GM21619 (cell line): ENCODE measurements around the gene ANGPTL7.
"Not testable (repeated sequence)": the region's sequence is repeated elsewhere in the genome, so short reads cannot be mapped to it uniquely, and the experiment has no call there.

ENCODE experiments used
- ATAC-seq: cut with Tn5 transposase; IDR thresholded peaks from one replicate; pipeline ENCODE4 v1.9.1; 2021; ENCODE audit not compliant: unreplicated experiment

Gene ANGPTL7

DNA sequence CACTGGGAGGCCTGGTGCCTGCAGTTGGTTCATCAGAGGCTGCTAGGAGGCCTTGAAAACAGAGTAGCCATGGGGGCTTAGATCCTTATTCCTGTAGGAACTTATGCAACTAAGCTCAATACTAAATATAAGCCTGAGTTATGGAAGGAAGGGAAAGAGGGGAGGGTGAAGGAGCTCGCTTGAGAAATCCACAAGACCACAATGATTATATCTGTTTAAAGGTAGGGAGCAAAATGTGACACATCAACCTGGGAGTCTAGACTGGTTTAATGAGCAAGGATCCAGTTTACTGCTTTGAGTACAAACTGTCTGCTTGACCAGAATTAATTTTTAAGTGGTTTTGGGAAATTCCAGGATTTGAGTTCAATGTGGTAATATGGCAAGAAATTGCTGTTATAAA is 20.4 kb upstream of the ANGPTL7 start:
- no peak for ATAC-seq

DNA sequence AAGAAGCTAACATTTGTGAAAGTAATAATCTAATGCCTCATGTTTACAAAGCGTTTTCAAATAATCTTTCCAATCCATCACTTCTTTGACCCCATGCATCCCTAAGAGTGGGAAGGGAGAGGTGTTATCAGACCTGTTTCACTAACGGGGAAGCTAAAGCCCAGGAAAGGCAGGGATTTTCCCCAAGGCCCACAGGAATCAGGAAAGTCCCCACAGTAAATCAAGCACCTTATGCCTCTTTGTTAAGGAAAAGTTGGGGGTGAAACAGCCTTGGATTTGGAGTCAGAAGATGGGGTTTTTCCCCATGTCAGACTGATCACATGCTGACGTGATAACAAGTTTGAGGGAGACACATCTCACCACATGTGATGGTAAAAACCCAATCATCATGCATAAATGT is 20.0 kb upstream of the ANGPTL7 start:
- ATAC-seq, result no peak

GRCh38 chr1:11170102-11170501 is 19.1 kb upstream of the ANGPTL7 start:
- no peak for ATAC-seq

DNA sequence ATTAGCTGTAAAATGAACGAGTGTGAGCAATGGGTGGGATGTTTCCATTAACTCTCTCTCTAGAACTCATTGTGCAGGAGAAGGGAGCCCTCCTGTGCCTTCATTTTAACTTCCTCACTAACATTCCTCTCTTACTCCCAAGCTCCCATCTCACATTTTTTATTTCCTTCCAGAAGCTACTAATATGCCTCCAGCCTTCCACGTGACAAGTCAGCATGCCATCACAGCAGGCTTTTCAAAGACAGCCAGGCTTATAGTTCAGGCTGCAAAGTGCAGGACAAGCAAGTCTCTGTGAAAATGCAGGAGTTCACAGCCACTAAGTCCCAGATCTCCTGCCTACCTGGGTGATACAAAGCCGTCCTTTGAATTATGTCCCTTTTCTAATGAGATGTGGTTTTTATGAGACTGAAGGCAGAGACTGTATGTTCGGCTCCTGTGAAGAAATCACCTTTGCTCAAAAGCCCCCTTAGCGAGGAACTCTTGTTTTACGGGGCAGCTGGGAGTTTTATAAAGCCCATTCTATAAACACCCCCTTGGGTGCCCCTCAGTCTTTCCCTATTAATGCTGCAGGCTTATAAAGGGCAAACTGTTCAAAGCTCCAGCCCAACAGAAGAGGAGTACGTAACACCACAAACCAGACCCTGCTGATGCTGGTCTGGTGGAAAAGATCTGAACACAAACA is 14.8 kb upstream of the ANGPTL7 start:
- no peak for ATAC-seq

- no peak for ATAC-seq
These were observed 13.7 kb upstream of the ANGPTL7 start for GRCh38 chr1:11175461-11175860.

- ATAC-seq, result no peak
These were observed 13.0 kb upstream of the ANGPTL7 start for GRCh38 chr1:11176081-11176706.

GRCh38 chr1:11178021-11179015 is 10.8 kb upstream of the ANGPTL7 start:
- ATAC-seq, result no peak

DNA sequence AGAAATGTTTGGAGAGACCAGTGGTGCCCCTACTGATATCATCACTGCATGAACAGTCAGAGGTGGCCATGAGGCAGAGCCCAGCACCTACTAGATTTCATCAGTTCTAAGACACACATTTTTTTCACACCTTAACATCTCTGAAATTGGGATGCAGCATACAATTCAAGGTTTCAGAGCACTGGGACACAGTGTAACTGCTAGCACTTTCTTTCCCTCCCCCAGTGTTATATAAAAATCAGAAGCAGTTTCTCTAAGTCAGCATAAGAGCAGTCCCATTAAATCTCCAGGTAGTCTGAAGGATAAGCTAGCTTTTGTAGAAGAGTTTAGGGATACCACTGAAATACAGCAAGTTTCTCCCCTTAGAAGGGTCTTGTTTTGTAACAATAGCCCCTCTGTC is 10.0 kb upstream of the ANGPTL7 start:
- no peak for ATAC-seq

DNA sequence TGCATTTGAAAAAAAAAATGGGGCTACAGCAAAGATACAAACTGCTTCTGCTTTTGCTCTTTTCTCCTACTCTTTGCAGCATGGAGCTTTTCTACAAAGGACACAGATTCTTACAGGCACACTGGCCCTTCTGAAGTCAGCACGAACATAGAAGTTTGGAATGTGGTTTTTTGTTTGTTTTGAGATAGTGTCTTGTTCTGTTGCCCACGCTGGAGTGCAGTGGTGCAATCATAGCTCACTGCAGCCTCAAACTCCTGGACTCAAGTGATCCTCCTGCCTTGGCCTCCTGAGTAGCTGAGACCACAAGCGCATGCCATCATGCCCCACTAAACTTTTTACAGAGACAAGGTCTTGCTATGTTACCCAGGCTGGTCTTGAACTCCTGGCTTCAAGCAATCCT is 9.4 kb upstream of the ANGPTL7 start:
- ATAC-seq, result not testable (repeated sequence)

DNA sequence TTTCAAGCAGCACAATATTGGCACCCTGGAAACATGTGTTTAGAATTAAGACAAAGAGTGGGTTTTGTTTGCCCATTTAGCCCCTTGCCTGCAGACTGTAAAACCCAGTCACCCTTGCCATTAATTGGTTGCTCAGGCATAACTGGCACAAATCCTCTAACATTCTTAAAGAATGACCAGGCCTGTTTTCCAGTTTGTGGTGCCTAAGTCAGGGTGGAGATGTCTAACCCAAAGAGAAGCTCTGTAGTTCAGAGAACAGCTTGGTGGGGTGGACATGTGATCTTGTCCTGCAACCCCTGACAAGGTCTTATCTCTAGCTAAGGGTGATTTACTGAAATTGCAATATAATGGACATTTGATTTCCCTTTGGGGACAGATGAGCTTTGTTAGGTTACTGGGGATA is 8.8 kb upstream of the ANGPTL7 start:
- ATAC-seq, result no peak

DNA sequence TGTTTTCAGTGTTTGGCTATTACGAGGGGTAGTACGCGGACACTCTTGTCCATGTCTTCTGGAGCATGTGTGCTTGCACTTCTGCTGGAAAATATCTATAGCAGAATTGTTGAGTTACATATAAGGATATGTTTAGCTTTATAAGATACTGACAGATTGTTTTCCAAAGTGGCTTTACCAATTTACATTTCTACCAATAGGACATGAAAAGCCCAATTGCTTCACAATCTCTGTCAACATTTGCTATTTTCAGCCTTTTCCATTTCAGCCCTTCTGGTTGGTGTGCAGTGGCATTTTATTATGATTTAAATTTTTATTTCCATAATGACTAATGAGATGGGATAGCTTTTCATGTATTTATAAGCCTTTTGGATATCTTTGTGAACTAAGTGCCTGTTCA is 6.3 kb upstream of the ANGPTL7 start:
- ATAC-seq, result no peak

- no peak for ATAC-seq
These were observed 4.2 kb upstream of the ANGPTL7 start for GRCh38 chr1:11184973-11185372.

GRCh38 chr1:11187000-11187399 is 2.2 kb upstream of the ANGPTL7 start:
- ATAC-seq, result no peak

DNA sequence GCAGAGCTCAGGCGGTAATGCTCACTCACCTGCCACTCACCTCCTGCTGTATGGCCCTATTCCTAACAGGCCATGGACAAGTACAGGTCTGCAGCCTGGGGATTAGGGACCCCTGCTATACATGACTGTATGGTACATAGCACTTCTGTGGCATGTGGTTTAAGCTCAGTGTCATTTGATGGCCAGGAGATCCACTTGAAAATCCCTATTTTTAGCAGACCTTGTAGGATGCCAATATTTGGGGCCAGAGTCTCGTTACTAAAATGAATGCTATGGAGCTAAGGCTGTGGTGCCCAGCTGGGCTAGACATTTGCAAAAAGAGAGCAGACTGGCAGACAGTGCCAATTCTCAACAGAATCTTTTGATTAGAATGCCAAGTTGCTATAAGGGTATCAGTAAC is 1.7 kb upstream of the ANGPTL7 start:
- no peak for ATAC-seq

DNA sequence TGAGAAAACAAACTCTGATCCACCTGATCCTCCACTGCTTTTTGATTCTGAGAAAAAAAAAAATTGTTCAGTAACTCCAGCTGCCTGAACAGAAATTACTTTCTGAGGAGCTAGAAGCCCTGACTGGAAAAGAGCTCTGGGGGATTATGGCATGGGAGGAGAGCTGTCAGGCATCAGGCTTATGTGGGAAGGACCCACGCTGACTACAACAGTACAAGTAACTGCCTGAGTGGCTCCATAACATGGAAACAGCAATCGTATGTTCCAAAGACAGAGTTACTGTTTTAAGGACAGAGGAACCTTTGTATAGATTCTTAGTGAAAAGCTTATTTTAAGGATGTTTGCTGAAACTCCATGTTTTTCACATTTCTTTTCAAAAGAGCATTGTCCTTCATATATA is 1.2 kb upstream of the ANGPTL7 start:
- ATAC-seq, result no peak

- ATAC-seq, result no peak
These were observed 774 bp upstream of the ANGPTL7 start for GRCh38 chr1:11188381-11188780.

DNA sequence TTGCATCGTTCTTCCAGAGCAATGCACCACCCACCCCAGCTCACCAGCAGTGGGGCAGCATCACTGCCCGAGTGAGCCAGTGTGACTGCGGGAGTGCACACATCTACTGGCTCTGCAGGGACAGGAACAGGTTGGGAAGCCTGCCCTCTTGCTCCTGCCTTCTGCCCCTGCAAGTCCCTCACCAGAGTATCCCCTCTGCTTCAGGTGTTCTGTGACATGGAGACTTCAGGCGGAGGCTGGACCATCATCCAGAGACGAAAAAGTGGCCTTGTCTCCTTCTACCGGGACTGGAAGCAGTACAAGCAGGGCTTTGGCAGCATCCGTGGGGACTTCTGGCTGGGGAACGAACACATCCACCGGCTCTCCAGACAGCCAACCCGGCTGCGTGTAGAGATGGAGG is 4.2 kb downstream of the ANGPTL7 start:
- ATAC-seq, result no peak

DNA sequence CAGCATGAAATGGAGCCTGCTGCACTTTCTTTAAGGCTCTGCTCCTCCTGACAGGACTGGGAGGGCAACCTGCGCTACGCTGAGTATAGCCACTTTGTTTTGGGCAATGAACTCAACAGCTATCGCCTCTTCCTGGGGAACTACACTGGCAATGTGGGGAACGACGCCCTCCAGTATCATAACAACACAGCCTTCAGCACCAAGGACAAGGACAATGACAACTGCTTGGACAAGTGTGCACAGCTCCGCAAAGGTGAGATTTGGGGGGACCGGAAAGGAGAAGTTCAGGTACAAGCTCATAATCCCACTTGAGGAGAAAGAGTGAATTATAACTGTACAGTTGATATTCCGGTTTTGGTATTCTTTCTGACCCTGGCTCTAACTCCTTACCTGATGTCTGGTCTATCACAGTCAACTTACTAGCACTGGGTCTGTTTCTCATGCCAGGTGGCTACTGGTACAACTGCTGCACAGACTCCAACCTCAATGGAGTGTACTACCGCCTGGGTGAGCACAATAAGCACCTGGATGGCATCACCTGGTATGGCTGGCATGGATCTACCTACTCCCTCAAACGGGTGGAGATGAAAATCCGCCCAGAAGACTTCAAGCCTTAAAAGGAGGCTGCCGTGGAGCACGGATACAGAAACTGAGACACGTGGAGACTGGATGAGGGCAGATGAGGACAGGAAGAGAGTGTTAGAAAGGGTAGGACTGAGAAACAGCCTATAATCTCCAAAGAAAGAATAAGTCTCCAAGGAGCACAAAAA is 5.4 kb downstream of the ANGPTL7 start:
- no peak for ATAC-seq

DNA sequence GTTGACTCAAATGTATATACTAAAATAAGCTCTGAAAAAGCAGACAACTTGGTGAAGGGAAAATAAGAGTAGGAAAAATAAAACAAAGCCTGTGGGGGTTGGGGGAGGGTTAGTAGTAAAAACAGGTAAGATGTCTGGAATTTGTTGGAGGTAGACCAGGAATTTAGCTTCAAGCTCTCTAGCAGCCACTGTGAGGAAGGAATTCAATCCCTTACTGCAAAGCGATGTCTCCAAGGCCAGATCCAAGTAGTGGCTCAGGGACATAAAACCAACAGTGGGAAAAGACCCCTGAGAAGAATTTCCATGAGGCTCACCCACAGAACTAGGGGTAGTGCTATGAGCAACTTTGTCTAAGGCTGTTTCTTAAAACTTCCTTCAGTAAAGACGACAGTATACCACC is 7.8 kb downstream of the ANGPTL7 start:
- ATAC-seq, result no peak

- ATAC-seq, result no peak
These were observed 8.2 kb downstream of the ANGPTL7 start for GRCh38 chr1:11197359-11197758.

DNA sequence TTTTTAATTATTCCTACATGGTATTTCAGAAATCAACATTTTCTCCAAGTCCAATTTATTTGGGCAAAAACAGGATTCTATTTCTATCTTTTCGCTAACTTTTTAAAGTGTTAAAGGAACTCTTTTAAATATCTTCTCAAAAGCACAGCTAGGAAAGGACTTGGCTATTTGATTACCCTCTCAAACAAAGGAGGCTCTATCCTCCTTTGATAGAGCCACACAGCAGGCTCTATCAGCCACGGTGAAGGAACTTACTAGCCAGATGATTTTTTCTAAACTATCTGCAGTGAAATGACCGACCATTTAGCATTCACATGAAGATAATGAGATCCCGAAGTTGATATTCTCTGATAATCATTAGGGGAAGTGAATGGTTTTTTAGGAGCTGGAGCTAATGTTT is 9.1 kb downstream of the ANGPTL7 start:
- no peak for ATAC-seq
